ENCODE data around the gene RPL27A. TPM values are rescaled to one million over a fixed set of nuclear protein-coding genes. Genes with fewer than 3 reads are reported as not detected.
"Not testable (repeated sequence)": the region's sequence is repeated elsewhere in the genome, so short reads cannot be mapped to it uniquely, and the experiment has no call there.

Gene RPL27A
- total and polyA plus RNA-seq, 2 donors from 2014 or later = 664 to 2,260 TPM

- Histone ChIP-seq H3K9ac (ENCODE audit: low read length in 3 of 3) (no peak overlapping the region), H3K27ac (ENCODE audit: low read depth in 2 of 2, low read length in 2 of 2) (no peak overlapping the region), H3K4me1 (ENCODE audit: control insufficient read depth in 2 of 3, insufficient read depth in 2 of 3, low read depth in 1 of 3, low read length in 3 of 3) (no peaks in the 10 kb centered on the region), H3K27me3 (ENCODE audit: control insufficient read depth, insufficient read depth, low read length) (no peaks in the 10 kb centered on the region), H3K9me3 (ENCODE audit: control insufficient read depth in 2 of 3, insufficient read depth in 1 of 3, low read length in 3 of 3) (no peaks in the 10 kb centered on the region), H3K36me3 (ENCODE audit: control insufficient read depth in 2 of 3, insufficient read depth in 3 of 3, low read length in 3 of 3) (peaks cover 0 to 2% (median 0%) of the 10 kb centered on the region in 3 donors), H3K4me3 (ENCODE audit: low read length in 3 of 3) (no peak overlapping the region)
- no peak for DNase-seq
- TF ChIP-seq CTCF (IDR thresholded peaks at IDR 0.05; ENCODE audit: borderline replicate concordance, extremely low read depth, insufficient read depth) = no peak
- intact Hi-C loops (cut with DNase I) = no loop called here
- FAIRE-seq = no peak
Measured at GRCh38 chr11:8658321-8659057, 24.1 kb upstream of the RPL27A start.

GRCh38 chr11:8661001-8661795 lies 21.4 kb upstream of the RPL27A start:
- Histone ChIP-seq H3K27me3 (ENCODE audit: control insufficient read depth, insufficient read depth, low read length) (no peaks in the 10 kb centered on the region), H3K4me3 (ENCODE audit: low read length in 3 of 3) (no peak overlapping the region), H3K27ac (ENCODE audit: low read depth in 2 of 2, low read length in 2 of 2) (no peak overlapping the region), H3K36me3 (ENCODE audit: control insufficient read depth in 2 of 3, insufficient read depth in 3 of 3, low read length in 3 of 3) (peaks cover 0 to 2% (median 0%) of the 10 kb centered on the region in 3 donors), H3K9ac (ENCODE audit: low read length in 3 of 3) (no peak overlapping the region), H3K9me3 (ENCODE audit: control insufficient read depth in 2 of 3, insufficient read depth in 1 of 3, low read length in 3 of 3) (no peaks in the 10 kb centered on the region), H3K4me1 (ENCODE audit: control insufficient read depth in 2 of 3, insufficient read depth in 2 of 3, low read depth in 1 of 3, low read length in 3 of 3) (no peaks in the 10 kb centered on the region)
- no peak for DNase-seq
- FAIRE-seq = no peak
- intact Hi-C loops (cut with DNase I) = no loop called here
- TF ChIP-seq CTCF (IDR thresholded peaks at IDR 0.05; ENCODE audit: borderline replicate concordance, extremely low read depth, insufficient read depth) = no peak

GRCh38 chr11:8665222-8665621 lies 17.4 kb upstream of the RPL27A start:
- H3K27me3 ChIP-seq (ENCODE audit: control insufficient read depth, insufficient read depth, low read length) = no peaks in the 10 kb centered on the region
- no peak overlapping the region for H3K27ac ChIP-seq (ENCODE audit: low read depth in 2 of 2, low read length in 2 of 2)
- H3K4me1 ChIP-seq (ENCODE audit: control insufficient read depth in 2 of 3, insufficient read depth in 2 of 3, low read depth in 1 of 3, low read length in 3 of 3) = no peaks in the 10 kb centered on the region
- no peaks in the 10 kb centered on the region for H3K9me3 ChIP-seq (ENCODE audit: control insufficient read depth in 2 of 3, insufficient read depth in 1 of 3, low read length in 3 of 3)
- DNase-seq (no peak), FAIRE-seq (no peak)
- intact Hi-C loops (cut with DNase I) = no loop called here
- H3K4me3 ChIP-seq (ENCODE audit: low read length in 3 of 3) = no peak overlapping the region
- H3K9ac ChIP-seq (ENCODE audit: low read length in 3 of 3) = no peak overlapping the region
- peaks cover 0 to 2% (median 0%) of the 10 kb centered on the region in 3 donors for H3K36me3 ChIP-seq (ENCODE audit: control insufficient read depth in 2 of 3, insufficient read depth in 3 of 3, low read length in 3 of 3)
- TF ChIP-seq CTCF (IDR thresholded peaks at IDR 0.05; ENCODE audit: borderline replicate concordance, extremely low read depth, insufficient read depth) = no peak

- H3K9ac ChIP-seq (ENCODE audit: low read length in 3 of 3); FAIRE-seq; H3K4me3 ChIP-seq (ENCODE audit: low read length in 3 of 3); H3K27me3 ChIP-seq (ENCODE audit: control insufficient read depth, insufficient read depth, low read length); H3K9me3 ChIP-seq (ENCODE audit: control insufficient read depth in 2 of 3, insufficient read depth in 1 of 3, low read length in 3 of 3); intact Hi-C loops (cut with DNase I); H3K27ac ChIP-seq (ENCODE audit: low read depth in 2 of 2, low read length in 2 of 2); H3K4me1 ChIP-seq (ENCODE audit: control insufficient read depth in 2 of 3, insufficient read depth in 2 of 3, low read depth in 1 of 3, low read length in 3 of 3); DNase-seq: not testable (repeated sequence)
- H3K36me3 ChIP-seq (ENCODE audit: control insufficient read depth in 2 of 3, insufficient read depth in 3 of 3, low read length in 3 of 3) = peaks cover 0 to 11% (median 4%) of the 10 kb centered on the region in 3 donors
Measured at GRCh38 chr11:8670081-8670480, 12.5 kb upstream of the RPL27A start.
